ENCODE data around the gene EML6. TPM values are rescaled to one million over a fixed set of nuclear protein-coding genes. Genes with fewer than 3 reads are reported as not detected.

The EML6 gene
- total and polyA plus RNA-seq, 7 donors: 0.38 to 9.3 (median 2.5) TPM

DNA sequence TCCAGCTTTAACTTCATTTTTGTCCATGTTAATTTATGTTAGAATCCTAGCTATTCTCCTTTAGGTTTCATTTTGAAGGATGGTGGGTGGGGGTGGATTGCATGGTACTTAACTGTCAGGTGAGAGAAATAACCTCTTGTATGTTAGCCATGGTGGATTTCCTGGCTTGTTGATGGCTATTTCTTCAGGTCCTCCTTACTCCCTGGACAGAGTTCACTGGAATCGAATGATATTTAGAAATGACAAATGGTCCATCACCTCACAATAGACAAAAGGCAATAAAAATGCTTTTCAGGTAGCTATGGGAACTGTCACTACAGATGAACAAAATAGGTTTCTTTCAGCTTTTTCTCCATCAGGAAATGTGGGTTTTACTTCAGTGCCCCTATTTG, 91.7 kb downstream of the EML6 start:
- no peaks in the 10 kb centered on the region for H3K27me3 ChIP-seq (ENCODE audit: insufficient read depth in 3 of 3, low read length in 2 of 3)
- H3K9me3 ChIP-seq: no peaks in the 10 kb centered on the region
- H3K27ac ChIP-seq: no peak overlapping the region
- ATAC-seq: no peak
- no peaks in the 10 kb centered on the region for H3K36me3 ChIP-seq (ENCODE audit: insufficient read depth in 1 of 2, low read depth in 1 of 2)
- H3K4me3 ChIP-seq: no peak overlapping the region
- intact Hi-C loops (cut with DNase I): no loop called here
- no peaks in the 10 kb centered on the region for H3K4me1 ChIP-seq
- TF ChIP-seq, protein P1, sequence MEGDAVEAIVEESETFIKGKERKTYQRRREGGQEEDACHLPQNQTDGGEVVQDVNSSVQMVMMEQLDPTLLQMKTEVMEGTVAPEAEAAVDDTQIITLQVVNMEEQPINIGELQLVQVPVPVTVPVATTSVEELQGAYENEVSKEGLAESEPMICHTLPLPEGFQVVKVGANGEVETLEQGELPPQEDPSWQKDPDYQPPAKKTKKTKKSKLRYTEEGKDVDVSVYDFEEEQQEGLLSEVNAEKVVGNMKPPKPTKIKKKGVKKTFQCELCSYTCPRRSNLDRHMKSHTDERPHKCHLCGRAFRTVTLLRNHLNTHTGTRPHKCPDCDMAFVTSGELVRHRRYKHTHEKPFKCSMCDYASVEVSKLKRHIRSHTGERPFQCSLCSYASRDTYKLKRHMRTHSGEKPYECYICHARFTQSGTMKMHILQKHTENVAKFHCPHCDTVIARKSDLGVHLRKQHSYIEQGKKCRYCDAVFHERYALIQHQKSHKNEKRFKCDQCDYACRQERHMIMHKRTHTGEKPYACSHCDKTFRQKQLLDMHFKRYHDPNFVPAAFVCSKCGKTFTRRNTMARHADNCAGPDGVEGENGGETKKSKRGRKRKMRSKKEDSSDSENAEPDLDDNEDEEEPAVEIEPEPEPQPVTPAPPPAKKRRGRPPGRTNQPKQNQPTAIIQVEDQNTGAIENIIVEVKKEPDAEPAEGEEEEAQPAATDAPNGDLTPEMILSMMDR (IDR thresholded peaks at IDR 0.05): no peak
- 72 to 90% (median 82%) methylated on average over 1 of the region's 1 CpG for WGBS, 3 donors
- no peak for DNase-seq

DNA sequence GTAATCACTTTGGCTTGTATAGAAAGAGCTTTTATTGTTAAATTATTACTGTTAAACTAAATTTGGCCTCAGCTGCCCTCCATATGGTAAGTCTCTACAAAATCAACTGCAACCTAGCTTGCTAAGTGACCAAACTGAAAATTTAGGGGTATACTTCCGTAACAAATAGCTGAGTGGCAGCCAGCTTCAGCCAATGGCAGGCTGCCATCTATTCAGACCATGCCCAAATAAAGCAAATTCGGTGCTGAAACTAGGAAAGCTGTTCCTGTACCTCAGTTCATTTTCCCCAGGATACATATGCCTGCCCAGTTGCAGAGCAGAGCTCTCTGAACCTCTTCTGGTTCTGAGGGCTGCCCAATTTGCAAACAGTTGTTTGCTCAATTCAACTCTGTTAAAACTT, 94.8 kb downstream of the EML6 start:
- 45 to 71% (median 50%) methylated on average over 2 of the region's 2 CpGs for WGBS, 3 donors
- H3K27ac ChIP-seq: no peak overlapping the region
- no peaks in the 10 kb centered on the region for H3K36me3 ChIP-seq (ENCODE audit: insufficient read depth in 1 of 2, low read depth in 1 of 2)
- no peak overlapping the region for H3K4me3 ChIP-seq
- no peak for DNase-seq
- no peaks in the 10 kb centered on the region for H3K4me1 ChIP-seq
- TF ChIP-seq, protein P1 (IDR thresholded peaks at IDR 0.05): no peak
- no peaks in the 10 kb centered on the region for H3K9me3 ChIP-seq
- no peaks in the 10 kb centered on the region for H3K27me3 ChIP-seq (ENCODE audit: insufficient read depth in 3 of 3, low read length in 2 of 3)
- intact Hi-C loops (cut with DNase I): no loop called here
- no peak for ATAC-seq

DNA sequence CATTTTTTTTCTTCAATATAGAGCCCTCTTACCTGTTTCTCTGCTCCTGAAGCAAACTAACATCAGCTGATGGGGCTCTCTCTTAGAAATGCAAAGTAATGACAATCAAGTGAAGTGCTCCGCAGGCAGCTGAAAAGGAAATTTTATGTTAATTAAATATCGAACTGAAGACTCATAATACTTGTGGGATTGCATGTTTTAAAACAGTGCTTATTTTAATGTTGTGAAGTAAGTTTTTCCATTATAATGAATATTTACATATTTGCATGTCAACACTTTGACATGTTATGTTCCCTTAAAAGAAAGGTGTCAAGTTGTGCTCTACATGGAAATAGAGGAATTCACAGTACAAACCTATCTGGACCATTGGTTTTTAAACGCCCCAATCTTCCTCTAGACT, 97.1 kb downstream of the EML6 start:
- 69 to 80% (median 78%) methylated on average over 3 of the region's 3 CpGs for WGBS, 3 donors
- Histone ChIP-seq H3K36me3 (ENCODE audit: insufficient read depth in 1 of 2, low read depth in 1 of 2) (no peaks in the 10 kb centered on the region), H3K4me1 (no peaks in the 10 kb centered on the region), H3K27me3 (ENCODE audit: insufficient read depth in 3 of 3, low read length in 2 of 3) (no peaks in the 10 kb centered on the region), H3K4me3 (no peak overlapping the region), H3K27ac (no peak overlapping the region), H3K9me3 (no peaks in the 10 kb centered on the region)
- TF ChIP-seq, protein P1 (IDR thresholded peaks at IDR 0.05): no peak
- ATAC-seq (no peak), DNase-seq (no peak)
- intact Hi-C loops (cut with DNase I): no loop called here

DNA sequence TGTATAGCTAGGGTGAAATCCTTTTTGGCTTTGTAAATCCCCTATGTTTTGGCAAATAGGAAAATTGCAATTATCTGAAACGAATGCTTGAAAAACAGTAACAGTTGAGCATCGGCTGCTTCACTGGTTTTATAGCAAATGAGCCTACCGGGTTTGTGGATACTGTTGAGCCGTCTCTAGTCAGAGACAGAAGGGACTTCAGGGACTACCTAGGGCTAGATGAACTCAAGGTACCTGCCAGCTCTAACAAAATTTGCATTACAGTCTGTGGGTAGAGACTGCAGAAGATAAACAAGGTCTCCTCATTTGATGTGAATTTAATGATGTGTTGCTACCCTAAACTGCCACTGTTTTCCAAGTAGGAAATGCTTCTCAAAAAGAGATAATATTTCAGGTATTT, 101.1 kb downstream of the EML6 start:
- WGBS, 3 donors: 42 to 70% (median 50%) methylated on average over 4 of the region's 4 CpGs
- no peak for ATAC-seq

DNA sequence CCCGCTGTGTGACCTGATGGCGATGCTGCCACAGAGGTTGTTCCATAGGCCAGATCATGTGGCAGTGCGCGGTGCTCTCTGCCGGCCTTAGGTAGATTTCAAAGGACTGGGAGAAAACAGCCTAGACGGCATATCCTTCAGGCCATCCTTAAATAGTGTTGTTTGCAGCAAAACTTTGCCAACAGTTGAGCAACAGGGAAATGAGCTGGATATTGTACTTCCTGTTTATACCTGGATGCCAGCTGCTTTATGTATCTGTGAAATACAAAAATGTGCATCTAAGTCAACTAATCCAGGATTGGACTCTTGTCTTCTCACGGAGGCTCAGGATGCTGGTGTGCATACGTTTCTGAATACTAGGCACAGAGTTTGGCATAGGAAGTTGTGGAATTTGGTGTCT, 107.1 kb downstream of the EML6 start:
- H3K36me3 ChIP-seq (ENCODE audit: insufficient read depth in 1 of 2, low read depth in 1 of 2): no peaks in the 10 kb centered on the region
- TF ChIP-seq, protein P1 (IDR thresholded peaks at IDR 0.05): no peak
- 68 to 84% (median 76%) methylated on average over 8 of the region's 8 CpGs for WGBS, 3 donors
- no peaks in the 10 kb centered on the region for H3K4me1 ChIP-seq
- DNase-seq (no peak), ATAC-seq (no peak)
- no peaks in the 10 kb centered on the region for H3K27me3 ChIP-seq (ENCODE audit: insufficient read depth in 3 of 3, low read length in 2 of 3)
- H3K27ac ChIP-seq: no peak overlapping the region
- intact Hi-C loops (cut with DNase I): loop anchor here in 1 of 2 donors (10.0 kb wide), 1 partner anchor 166 kb away; no protein-coding TSS in a partner anchor
- H3K4me3 ChIP-seq: no peak overlapping the region
- H3K9me3 ChIP-seq: no peaks in the 10 kb centered on the region

More for the DNA sequence above, 101.1 kb downstream of the EML6 start:
- no peaks in the 10 kb centered on the region for H3K27me3 ChIP-seq (ENCODE audit: insufficient read depth in 3 of 3, low read length in 2 of 3)
- H3K4me3 ChIP-seq: no peak overlapping the region
- intact Hi-C loops (cut with DNase I): no loop called here
- DNase-seq: no peak
- no peaks in the 10 kb centered on the region for H3K4me1 ChIP-seq
- TF ChIP-seq, protein P1 (IDR thresholded peaks at IDR 0.05): no peak
- H3K9me3 ChIP-seq: no peaks in the 10 kb centered on the region
- no peaks in the 10 kb centered on the region for H3K36me3 ChIP-seq (ENCODE audit: insufficient read depth in 1 of 2, low read depth in 1 of 2)
- H3K27ac ChIP-seq: no peak overlapping the region

Data from psoas muscle (tissue), 8 donors.